Ovary (tissue), 9 donors: ENCODE measurements around the gene RPN2. TPM values are rescaled to one million over a fixed set of nuclear protein-coding genes. Genes with fewer than 3 reads are reported as not detected.

ENCODE experiments used
- DNase-seq, 5 donors: peaks; one replicate each; pipeline ENCODE4 v3.0.0-alpha.2; 2019 to 2020
- H3K27ac ChIP-seq, 2 donors: fragments of 200-600 bp; one replicate each; pipeline versions ENCODE4 v1.5.1 to v1.8.0; 2019 to 2022
- H3K27me3 ChIP-seq: fragments of 200-600 bp; one replicate; pipeline ENCODE4 v1.8.0; 2022
- H3K36me3 ChIP-seq: fragments of 200-600 bp; sonication (generic); one replicate; pipeline ENCODE4 v1.5.1; 2019
- H3K4me1 ChIP-seq: one replicate; pipeline ENCODE4 v1.8.1; 2013; ENCODE audit warnings: mild to moderate bottlenecking, moderate library complexity; ENCODE audit not compliant: insufficient read depth
- H3K4me3 ChIP-seq: fragments of 200-600 bp; sonication (generic); one replicate; pipeline ENCODE4 v1.5.1; 2017
- H3K9me3 ChIP-seq, 2 donors: fragments of 200-600 bp in 1 of 2; sonication (generic) in 1 of 2; one replicate each; pipeline versions ENCODE4 v1.5.1 to v1.8.1; 2013 to 2019; ENCODE audit warnings: mild to moderate bottlenecking in 1 of 2, moderate library complexity in 1 of 2
- CTCF ChIP-seq, 3 donors: fragments of 450-650 bp in 2 of 3; fragments of 200-600 bp in 1 of 3; IDR thresholded peaks; one replicate each; pipeline versions ENCODE4 v1.5.1 to v1.8.0; 2016 to 2022; ENCODE audit warnings: antibody characterized with exemption in 3 of 3, mild to moderate bottlenecking in 1 of 3
- EP300 ChIP-seq: sonication (generic); formaldehyde crosslinking; IDR thresholded peaks from one replicate; pipeline ENCODE4 v1.6.1; 2017; ENCODE audit warnings: antibody characterized with exemption
- POLR2A ChIP-seq: fragments of 450-650 bp; IDR thresholded peaks from one replicate; pipeline ENCODE4 v1.6.1; 2017; ENCODE audit warnings: antibody characterized with exemption, mild to moderate bottlenecking, moderate library complexity
- WGBS, 3 donors: extraction: QIAGEN DNeasy Blood & Tissue Kit in 1 of 3; methylation state at CpG; one replicate each; pipeline versions ENCODE4 v1.1.5 to v1.1.7; 2013 to 2017; 5-methylcytosine and 5-hydroxymethylcytosine counted together
- intact Hi-C, 4 donors: fragments of 100-400 bp; cut with DNase I; formaldehyde crosslinking; loops; one replicate each; pipeline versions ENCODE4 v1.11.0 to v1.15.1; 2022 to 2023
- polyA plus RNA-seq, 2 donors: library from polyadenylated mRNA; stranded (reverse); fragments of 200-250 nt in 1 of 2; fragments of 350-450 nt in 1 of 2; fragmentation: Illumina TruSeq in 1 of 2; extraction: RNeasy Lipid Tissue Mini Kit (QIAGEN cat#74804) in 1 of 2; gene quantifications; one replicate each; pipeline ENCODE4 v1.2.3, GENCODE V29; 2013 to 2014
- total RNA-seq, 7 donors: library from RNA; depleted of rRNA in 2 of 7; stranded (reverse); fragments of >200 nt in 2 of 7; fragmentation: NEBNext Ultra II Directional in 3 of 7; extraction: Animal tissue kit (Norgen Biotek cat#: 25700) in 3 of 7; gene quantifications; one replicate each; pipeline versions ENCODE4 v1.1.0 to v1.2.4, GENCODE V29; 2016 to 2023
- donor health status: DM: no; HTN: no; CAD: no; lungs with moderate emphysema.
- donor health status: DM: no; HTN: no; CAD: no.
- donor health status: Bipolar disorder and iron deficiency.
- donor health status: DM: yes; HTN: yes; CAD: no.
- donor health status: DM: no; HTN: no; CAD: no.
- donor health status: DM: yes; HTN: yes; CAD: no.

Gene RPN2
- total and polyA plus RNA-seq, 9 donors, result 58.3 to 213 (median 102) TPM

- H3K27ac ChIP-seq, result no peak overlapping the region
- TF ChIP-seq EP300, result no peak
- no peak for TF ChIP-seq POLR2A
- no peak for TF ChIP-seq CTCF (IDR thresholded peaks at IDR 0.05)
- H3K27me3 ChIP-seq, result no peaks in the 10 kb centered on the region
- WGBS, 3 donors, result 89 to 98% (median 94%) methylated on average over 4 of the region's 4 CpGs
- intact Hi-C loops, result loop anchor here in 1 of 4 donors (5.0 kb wide), 1 partner anchor 272 kb away; no protein-coding TSS in a partner anchor
- no peaks in the 10 kb centered on the region for H3K36me3 ChIP-seq
- H3K4me3 ChIP-seq, result no peak overlapping the region
- no peak for DNase-seq
- H3K9me3 ChIP-seq, result no peaks in the 10 kb centered on the region
- no peaks in the 10 kb centered on the region for H3K4me1 ChIP-seq
Measured at GRCh38 chr20:37265152-37265551, 86.0 kb downstream of the RPN2 start.

GRCh38 chr20:37266940-37267666 lies 88.0 kb downstream of the RPN2 start:
- intact Hi-C loops, result loop anchor here in 1 of 4 donors (5.0 kb wide), 1 partner anchor 270 kb away; no protein-coding TSS in a partner anchor
- 82 to 85% (median 83%) methylated on average over 9 of the region's 9 CpGs for WGBS, 3 donors
- no peak for DNase-seq
- no peaks in the 10 kb centered on the region for H3K9me3 ChIP-seq
- H3K4me1 ChIP-seq, result no peaks in the 10 kb centered on the region
- no peak for TF ChIP-seq CTCF (IDR thresholded peaks at IDR 0.05)
- TF ChIP-seq POLR2A, result no peak
- no peak for TF ChIP-seq EP300
- H3K4me3 ChIP-seq, result no peak overlapping the region
- no peaks in the 10 kb centered on the region for H3K27me3 ChIP-seq
- H3K27ac ChIP-seq, result no peak overlapping the region
- no peaks in the 10 kb centered on the region for H3K36me3 ChIP-seq

- 64 to 72% (median 69%) methylated on average over 15 of the region's 15 CpGs for WGBS, 3 donors
- Histone ChIP-seq H3K27ac (no peak overlapping the region), H3K4me3 (no peak overlapping the region), H3K9me3 (no peaks in the 10 kb centered on the region), H3K36me3 (no peaks in the 10 kb centered on the region), H3K4me1 (no peaks in the 10 kb centered on the region), H3K27me3 (no peaks in the 10 kb centered on the region)
- TF ChIP-seq EP300 (no peak), CTCF (IDR thresholded peaks at IDR 0.05) (no peak), POLR2A (no peak)
- intact Hi-C loops, result loop anchor here in 1 of 4 donors (5.0 kb wide), 1 partner anchor 270 kb away; no protein-coding TSS in a partner anchor
- no peak for DNase-seq
Measured at GRCh38 chr20:37267667-37268313, 88.7 kb downstream of the RPN2 start.

- WGBS, 3 donors, result 89 to 91% (median 90%) methylated on average over 12 of the region's 12 CpGs
- Histone ChIP-seq H3K27me3 (no peaks in the 10 kb centered on the region), H3K36me3 (no peaks in the 10 kb centered on the region), H3K9me3 (no peaks in the 10 kb centered on the region), H3K4me1 (no peaks in the 10 kb centered on the region), H3K27ac (no peak overlapping the region), H3K4me3 (no peak overlapping the region)
- peak in 1 of 5 donors; percentile 21 for DNase-seq
- TF ChIP-seq CTCF (IDR thresholded peaks at IDR 0.05) (no peak), POLR2A (no peak), EP300 (no peak)
- intact Hi-C loops, result loop anchor here in 3 of 4 donors (2.0 to 5.0 kb wide), 3 partner anchors 114 to 267 kb away; no protein-coding TSS in a partner anchor
Measured at GRCh38 chr20:37270576-37271420, 91.7 kb downstream of the RPN2 start.
